Trophoblast cell (in vitro differentiated cells and primary cell): ENCODE results near the gene PAQR9.
A peak's percentile ranks its signal among the peaks of the same experiment; 100 is the strongest.
"Not testable (repeated sequence)": the region's sequence is repeated elsewhere in the genome, so short reads cannot be mapped to it uniquely, and the experiment has no call there.

Experiments
- DNase-seq, 2 donors: peaks; one replicate each; pipeline ENCODE4 v3.0.0-alpha.2; 2016
- H2AFZ ChIP-seq: 2 replicates; pipeline ENCODE4 v1.6.1; 2013; ENCODE audit warnings: low read length, moderate library complexity, mild to moderate bottlenecking; ENCODE audit not compliant: insufficient read depth, poor library complexity
- H2AK5ac ChIP-seq: 2 replicates; pipeline ENCODE4 v1.6.1; 2013; ENCODE audit warnings: mild to moderate bottlenecking, low read length
- H2BK120ac ChIP-seq: 2 replicates; pipeline ENCODE4 v1.6.1; 2013; ENCODE audit warnings: low read length, mild to moderate bottlenecking, moderate library complexity; ENCODE audit not compliant: insufficient read depth, poor library complexity
- H2BK12ac ChIP-seq: 2 replicates; pipeline ENCODE4 v1.6.1; 2013; ENCODE audit warnings: mild to moderate bottlenecking, low read length, moderate library complexity
- H2BK5ac ChIP-seq: 2 replicates; pipeline ENCODE4 v1.6.1; 2013; ENCODE audit warnings: low read length, low read depth, moderate library complexity, mild to moderate bottlenecking; ENCODE audit not compliant: poor library complexity
- H3K14ac ChIP-seq: 2 replicates; pipeline ENCODE4 v1.6.1; 2013; ENCODE audit warnings: mild to moderate bottlenecking, low read length
- H3K18ac ChIP-seq: 2 replicates; pipeline ENCODE4 v1.6.1; 2013; ENCODE audit warnings: mild to moderate bottlenecking, low read length
- H3K23ac ChIP-seq: 2 replicates; pipeline ENCODE4 v1.6.1; 2013; ENCODE audit warnings: low read length
- H3K27ac ChIP-seq: 2 replicates; pipeline ENCODE4 v1.5.1; 2013; ENCODE audit warnings: low read depth, mild to moderate bottlenecking, inconsistent platforms, low read length, moderate library complexity
- H3K27me3 ChIP-seq: 2 replicates; pipeline ENCODE4 v1.6.1; 2013; ENCODE audit warnings: inconsistent platforms, mild to moderate bottlenecking, low read length, moderate library complexity; ENCODE audit not compliant: insufficient read depth
- H3K36me3 ChIP-seq, 2 experiments: 1 replicate in 1 of 2; 2 replicates in 1 of 2; pipeline ENCODE4 v1.6.1; 2013; ENCODE audit warnings: low read length in 2 of 2, mild to moderate bottlenecking in 2 of 2, moderate library complexity in 1 of 2; ENCODE audit not compliant: insufficient read depth in 2 of 2, control insufficient read depth in 1 of 2
- H3K4ac ChIP-seq: 2 replicates; pipeline ENCODE4 v1.6.1; 2013; ENCODE audit warnings: low read depth, mild to moderate bottlenecking, low read length, moderate library complexity
- H3K4me1 ChIP-seq, 2 experiments: 1 replicate in 1 of 2; 2 replicates in 1 of 2; pipeline ENCODE4 v1.6.1; 2013; ENCODE audit warnings: low read length in 2 of 2, mild to moderate bottlenecking in 2 of 2, moderate library complexity in 1 of 2; ENCODE audit not compliant: insufficient read depth in 2 of 2, control insufficient read depth in 1 of 2
- H3K4me2 ChIP-seq: 2 replicates; pipeline ENCODE4 v1.6.1; 2013; ENCODE audit warnings: inconsistent platforms, mild to moderate bottlenecking, low read length, moderate library complexity
- H3K4me3 ChIP-seq: 2 replicates; pipeline ENCODE4 v1.5.1; 2013; ENCODE audit warnings: mild to moderate bottlenecking, low read depth, low read length, inconsistent platforms
- H3K79me1 ChIP-seq: one replicate; pipeline ENCODE4 v1.6.1; 2013; ENCODE audit warnings: low read length
- H3K79me2 ChIP-seq: 2 replicates; pipeline ENCODE4 v1.6.1; 2013; ENCODE audit warnings: low read length, mild to moderate bottlenecking; ENCODE audit not compliant: control insufficient read depth, insufficient read depth, poor library complexity
- H3K9ac ChIP-seq: 2 replicates; pipeline ENCODE4 v1.6.1; 2013; ENCODE audit warnings: mild to moderate bottlenecking, low read length
- H3K9me3 ChIP-seq: 2 replicates; pipeline ENCODE4 v1.6.1; 2013; ENCODE audit warnings: low read depth, mild to moderate bottlenecking, control low read depth, inconsistent platforms, low read length; ENCODE audit not compliant: insufficient read depth
- H4K12ac ChIP-seq: 2 replicates; pipeline ENCODE4 v1.6.1; 2013; ENCODE audit warnings: low read depth, mild to moderate bottlenecking, low read length, moderate library complexity
- H4K8ac ChIP-seq: 2 replicates; pipeline ENCODE4 v1.6.1; 2013; ENCODE audit warnings: low read depth, mild to moderate bottlenecking, low read length, moderate library complexity
- H4K91ac ChIP-seq: one replicate; pipeline ENCODE4 v1.6.1; 2013; ENCODE audit warnings: low read depth, mild to moderate bottlenecking, low read length, moderate library complexity
- WGBS: extraction: QIAGEN DNeasy Blood & Tissue Kit; methylation state at CpG from one replicate; pipeline ENCODE4 v1.1.7; 2013; ENCODE audit warnings: missing lambda C conversion rate; ENCODE audit not compliant: insufficient read length, insufficient coverage; ENCODE audit errors: extremely low coverage; 5-methylcytosine and 5-hydroxymethylcytosine counted together

The PAQR9 gene

DNA sequence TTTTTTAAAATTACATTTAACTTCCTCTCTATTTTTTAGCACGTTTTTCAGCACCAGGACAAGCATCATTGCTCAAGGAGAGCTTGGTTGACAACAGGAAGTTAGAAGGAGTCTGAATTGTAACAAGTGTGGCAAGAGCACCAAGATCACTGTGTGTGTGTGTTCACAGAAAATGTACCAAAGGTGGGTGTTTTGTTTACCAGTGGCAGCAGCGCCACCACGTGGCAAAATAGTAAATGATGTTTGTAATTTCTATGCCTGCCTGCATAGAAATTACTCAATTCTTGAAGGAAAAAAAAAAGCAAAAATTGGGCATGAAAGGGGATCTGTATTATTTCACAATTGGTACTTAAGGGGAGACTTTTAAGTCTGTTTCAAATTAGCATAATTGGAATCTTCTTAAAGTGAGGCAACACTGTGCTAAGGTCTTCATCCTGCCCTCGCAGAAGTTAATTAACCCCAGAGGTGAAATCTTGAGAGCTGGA, 30.5 kb upstream of the PAQR9 start:
- Histone ChIP-seq H3K79me1 (no peaks in the 10 kb centered on the region), H3K4me3 (no peak overlapping the region), H3K14ac (no peak overlapping the region), H3K36me3 (no peaks in the 10 kb centered on the region), H4K8ac (no peak overlapping the region), H3K9me3 (no peaks in the 10 kb centered on the region), H3K18ac (no peak overlapping the region), H3K9ac (no peak overlapping the region), H3K4me1 (no peaks in the 10 kb centered on the region), H3K4me2 (no peak overlapping the region), H2BK12ac (no peak overlapping the region), H2AFZ (no peak overlapping the region), H3K27me3 (no peaks in the 10 kb centered on the region), H3K27ac (no peak overlapping the region), H2BK120ac (no peak overlapping the region), H2BK5ac (no peak overlapping the region), H4K91ac (no peak overlapping the region), H3K4ac (no peak overlapping the region), H3K79me2 (no peaks in the 10 kb centered on the region), H4K12ac (no peak overlapping the region), H2AK5ac (no peak overlapping the region), H3K23ac (no peak overlapping the region)
- DNase-seq: peak; percentile 63 to 93
- WGBS: no CpG with 5 or more reads among the region's 4 CpGs

DNA sequence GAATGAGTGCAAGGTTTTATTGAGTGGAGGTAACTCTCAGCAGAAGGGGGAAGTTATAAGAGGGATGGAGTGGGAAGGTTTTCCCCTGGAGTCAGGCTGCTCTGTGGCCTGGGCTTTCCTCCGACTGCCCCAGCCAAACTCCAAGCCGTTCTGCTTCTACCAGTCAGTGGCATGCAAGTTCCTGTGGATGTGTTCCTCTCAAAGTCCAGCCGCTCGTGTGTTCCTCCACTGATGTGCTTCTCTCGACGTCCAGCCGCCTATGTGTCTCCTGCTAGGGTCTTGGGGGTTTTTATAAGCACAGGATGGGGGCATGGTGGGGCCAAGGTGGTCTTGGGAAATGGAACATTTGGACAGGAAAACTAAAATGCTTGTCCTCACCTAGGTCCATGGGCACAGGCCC, 28.8 kb upstream of the PAQR9 start:
- no peaks in the 10 kb centered on the region for H3K79me1 ChIP-seq
- no peak overlapping the region for H4K12ac ChIP-seq
- H2BK12ac ChIP-seq: no peak overlapping the region
- H3K79me2 ChIP-seq: no peaks in the 10 kb centered on the region
- H3K36me3 ChIP-seq: no peaks in the 10 kb centered on the region
- H2BK120ac ChIP-seq: no peak overlapping the region
- H2AK5ac ChIP-seq: no peak overlapping the region
- no peak overlapping the region for H4K91ac ChIP-seq
- H3K4me2 ChIP-seq: no peak overlapping the region
- H3K4me1 ChIP-seq: no peaks in the 10 kb centered on the region
- no peak overlapping the region for H2BK5ac ChIP-seq
- no peak overlapping the region for H3K9ac ChIP-seq
- H3K23ac ChIP-seq: no peak overlapping the region
- H3K4ac ChIP-seq: no peak overlapping the region
- no peak overlapping the region for H3K27ac ChIP-seq
- no peak overlapping the region for H3K4me3 ChIP-seq
- no peak overlapping the region for H2AFZ ChIP-seq
- H3K27me3 ChIP-seq: no peaks in the 10 kb centered on the region
- no peak overlapping the region for H3K14ac ChIP-seq
- whole genome bisulfite sequencing: no CpG with 5 or more reads among the region's 7 CpGs
- no peaks in the 10 kb centered on the region for H3K9me3 ChIP-seq
- no peak for DNase-seq
- no peak overlapping the region for H3K18ac ChIP-seq
- H4K8ac ChIP-seq: no peak overlapping the region

DNA sequence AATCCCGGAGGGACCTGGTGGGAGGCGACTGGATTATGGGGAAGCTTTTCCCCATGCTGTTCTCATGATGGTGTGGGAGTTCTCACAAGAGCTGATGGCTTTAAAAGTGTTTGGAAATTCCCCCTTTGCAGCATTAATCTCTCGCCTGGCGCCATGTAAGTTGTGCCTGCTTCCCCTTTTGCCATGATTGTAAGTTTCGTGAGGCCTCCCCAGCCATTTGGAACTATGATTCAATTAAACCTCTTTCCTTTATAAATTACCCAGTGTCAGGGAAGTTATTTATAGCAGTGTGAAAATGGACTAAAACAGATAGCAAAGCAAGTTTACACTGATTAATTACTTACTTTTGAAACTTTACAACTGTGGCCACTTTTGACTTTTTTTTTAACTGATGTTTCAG, 27.2 kb upstream of the PAQR9 start:
- Histone ChIP-seq H4K91ac (no peak overlapping the region), H3K79me1 (no peaks in the 10 kb centered on the region), H3K36me3 (no peaks in the 10 kb centered on the region), H2BK12ac (no peak overlapping the region), H2AK5ac (no peak overlapping the region), H3K79me2 (no peaks in the 10 kb centered on the region), H2BK5ac (no peak overlapping the region), H3K4me3 (no peak overlapping the region), H3K4me2 (no peak overlapping the region), H3K9me3 (no peaks in the 10 kb centered on the region), H3K18ac (no peak overlapping the region), H3K4me1 (no peaks in the 10 kb centered on the region), H3K9ac (no peak overlapping the region), H3K4ac (no peak overlapping the region), H3K14ac (no peak overlapping the region), H4K12ac (no peak overlapping the region), H4K8ac (no peak overlapping the region), H3K23ac (no peak overlapping the region), H2AFZ (no peak overlapping the region), H3K27ac (no peak overlapping the region), H2BK120ac (no peak overlapping the region), H3K27me3 (no peaks in the 10 kb centered on the region)
- no CpG with 5 or more reads among the region's 5 CpGs for WGBS
- DNase-seq: no peak

DNA sequence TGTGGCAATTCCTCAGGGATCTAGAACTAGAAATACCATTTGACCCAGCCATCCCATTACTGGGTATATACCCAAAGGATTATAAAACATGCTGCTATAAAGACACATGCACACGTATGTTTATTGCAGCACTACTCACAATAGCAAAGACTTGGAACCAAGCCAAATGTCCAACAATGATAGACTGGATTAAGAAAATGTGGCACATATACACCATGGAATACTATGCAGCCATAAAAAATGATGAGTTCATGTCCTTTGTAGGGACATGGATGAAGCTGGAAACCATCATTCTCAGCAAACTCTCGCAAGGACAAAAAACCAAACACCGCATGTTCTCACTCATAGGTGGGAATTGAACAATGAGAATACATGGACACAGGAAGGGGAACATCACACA, 25.4 kb upstream of the PAQR9 start:
- DNase-seq, H3K36me3 ChIP-seq, H2BK120ac ChIP-seq, H3K4ac ChIP-seq, H2BK5ac ChIP-seq, H3K27ac ChIP-seq, H3K9ac ChIP-seq, H3K79me2 ChIP-seq, H3K4me1 ChIP-seq, H2AFZ ChIP-seq, H3K14ac ChIP-seq, H3K18ac ChIP-seq, H4K12ac ChIP-seq, H3K9me3 ChIP-seq, H3K27me3 ChIP-seq, H4K91ac ChIP-seq, H3K4me3 ChIP-seq, H2BK12ac ChIP-seq, H3K4me2 ChIP-seq, H3K23ac ChIP-seq, H4K8ac ChIP-seq, H2AK5ac ChIP-seq, H3K79me1 ChIP-seq: not testable (repeated sequence)
- no CpG with 5 or more reads among the region's 3 CpGs for WGBS
